A673 (cell line): ENCODE data around the gene ZHX3. TPM values are rescaled to one million over a fixed set of nuclear protein-coding genes. Genes with fewer than 3 reads are reported as not detected.
A peak's percentile ranks its signal among the peaks of the same experiment; 100 is the strongest.

Experiments used
- BruUV-seq: library from RNA; stranded (reverse); fragments of 400-500 nt; replicated peaks from 2 replicates; lab custom pipeline; 2021; lab: Mats Ljungman, UMichigan
- CTCF ChIA-PET: fragments of 300-600 bp; sonication (Branson Sonifier 250); formaldehyde crosslinking; loops from one replicate; lab custom pipeline; 2022; ENCODE audit warnings: antibody characterized with exemption; lab: Charles Lee
- POLR2A ChIA-PET: fragments of 300-600 bp; sonication (Branson Sonifier 250); formaldehyde crosslinking; loops from one replicate; lab custom pipeline; 2022; ENCODE audit warnings: antibody characterized with exemption; ENCODE audit not compliant: low non-redundant PET; lab: Charles Lee
- DNase-seq: peaks from one replicate; pipeline ENCODE4 v3.0.0-alpha.2; 2015; ENCODE audit warnings: low spot score
- H3K27ac ChIP-seq: fragments of 200-600 bp; sonication (generic); 2 replicates; pipeline ENCODE4 v1.5.1; 2016; ENCODE audit warnings: mixed run types, low read depth, mild to moderate bottlenecking, mixed read lengths, antibody characterized with exemption, low read length; ENCODE audit not compliant: poor library complexity, severe bottlenecking
- H3K27me3 ChIP-seq: fragments of 200-600 bp; sonication (generic); replicated peaks from 2 replicates; pipeline ENCODE4 v1.6.1; 2017; ENCODE audit warnings: mixed run types, low read depth, mild to moderate bottlenecking, mixed read lengths, antibody characterized with exemption, low read length; ENCODE audit not compliant: insufficient read depth, poor library complexity
- H3K36me3 ChIP-seq: fragments of 200-600 bp; sonication (generic); 2 replicates; pipeline ENCODE4 v1.6.1; 2016; ENCODE audit warnings: mixed run types, mild to moderate bottlenecking, mixed read lengths, antibody characterized with exemption, low read length; ENCODE audit not compliant: insufficient read depth, poor library complexity, severe bottlenecking
- H3K4me1 ChIP-seq: fragments of 200-600 bp; sonication (generic); 2 replicates; pipeline ENCODE4 v1.6.1; 2017; ENCODE audit warnings: mixed run types, mild to moderate bottlenecking, mixed read lengths, antibody characterized with exemption, low read length; ENCODE audit not compliant: insufficient read depth, poor library complexity, severe bottlenecking
- H3K4me3 ChIP-seq: fragments of 200-600 bp; sonication (generic); 2 replicates; pipeline ENCODE4 v1.5.1; 2016; ENCODE audit warnings: low read depth, mixed run types, mild to moderate bottlenecking, mixed read lengths, low read length; ENCODE audit not compliant: poor library complexity, severe bottlenecking
- H3K9me3 ChIP-seq: fragments of 200-600 bp; sonication (generic); 2 replicates; pipeline ENCODE4 v1.6.1; 2016; ENCODE audit warnings: mixed run types, low read depth, mild to moderate bottlenecking, mixed read lengths, antibody characterized with exemption, low read length; ENCODE audit not compliant: poor library complexity, severe bottlenecking
- EZH2 ChIP-seq: fragments of 200-600 bp; sonication (generic); IDR thresholded peaks from 2 replicates; pipeline ENCODE4 v1.6.1; 2017; ENCODE audit warnings: borderline replicate concordance, low read depth, mild to moderate bottlenecking, mixed read lengths, antibody characterized with exemption, low read length; ENCODE audit not compliant: poor library complexity, severe bottlenecking
- intact Hi-C: fragments of 100-400 bp; cut with micrococcal nuclease; formaldehyde crosslinking; loops from one replicate; pipeline ENCODE4 v1.10.0; 2022; ENCODE audit not compliant: unreplicated experiment
- total RNA-seq: library from RNA; stranded (reverse); gene quantifications from 2 replicates; pipeline ENCODE4 v1.2.3, GENCODE V29; 2021
- TF ChIP-seq, protein P1 (sequence below): fragments of 300-800, 200-600 bp; sonication (generic); conservative IDR thresholded peaks from 2 replicates; pipeline ENCODE4 v1.5.1; 2017; ENCODE audit warnings: low read depth, mild to moderate bottlenecking, antibody characterized with exemption, low read length, moderate library complexity, mixed read lengths

Gene ZHX3
- total RNA-seq, 1 experiment from 2014 or later, result 14.0 TPM

DNA sequence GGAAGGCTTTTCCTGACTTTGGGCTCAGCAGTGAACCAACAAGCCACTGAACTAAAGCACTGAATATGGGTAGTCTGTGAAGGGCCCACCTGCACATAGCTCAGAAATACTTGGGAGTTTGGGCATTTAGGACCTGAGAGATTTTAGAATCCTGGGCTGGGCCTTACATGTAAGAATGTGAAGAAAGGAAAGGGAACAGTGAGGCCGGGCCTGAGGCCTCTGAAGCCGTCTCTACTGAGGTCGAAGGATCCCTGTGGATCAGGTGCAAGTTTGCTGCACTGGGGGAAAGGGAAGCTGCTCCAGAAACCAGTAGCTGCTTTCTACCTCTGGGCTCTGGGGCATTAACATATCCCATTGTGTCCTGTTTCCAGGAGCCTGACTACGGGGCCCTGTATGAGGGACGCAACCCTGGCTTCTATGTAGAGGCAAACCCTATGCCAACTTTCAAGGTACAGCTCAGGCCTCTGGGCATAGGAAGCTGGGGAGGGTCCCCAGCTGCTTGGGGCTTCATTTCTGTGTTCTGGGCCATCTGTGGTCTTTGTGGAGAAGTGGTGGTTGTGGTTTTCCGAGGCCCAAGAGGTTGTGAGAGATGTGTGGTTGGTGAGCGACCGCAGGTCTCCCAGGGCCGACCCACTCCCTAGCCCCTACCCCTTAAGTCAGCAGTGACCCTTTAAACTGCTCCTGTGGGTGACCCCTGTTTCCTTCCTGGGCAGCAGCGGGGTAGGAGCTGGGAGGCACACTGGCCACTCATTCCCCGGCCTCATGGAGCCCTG, 149.9 kb downstream of the ZHX3 start:
- no TSS peak for BruUV-seq
- H3K36me3 ChIP-seq, result peaks cover 82% of the 10 kb centered on the region
- intact Hi-C loops, result no loop called here

DNA sequence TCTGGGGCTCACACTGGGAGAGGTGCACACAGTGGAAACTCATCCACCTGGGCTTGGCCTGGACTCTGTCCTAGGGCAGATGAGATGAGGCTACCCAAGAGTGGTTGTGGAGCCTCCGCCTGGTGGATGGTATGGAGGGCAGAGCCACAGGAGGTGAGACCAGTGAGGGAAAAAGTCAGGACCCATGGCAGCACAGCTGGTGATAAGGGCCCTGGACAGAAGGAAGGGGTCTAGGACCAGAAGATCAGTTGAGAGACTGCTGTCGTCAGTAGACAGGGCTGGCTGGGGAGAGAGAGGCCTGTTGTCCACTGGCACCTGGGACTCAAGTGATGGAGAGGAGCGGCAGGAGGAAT, 150.4 kb downstream of the ZHX3 start:
- TF ChIP-seq, protein P1, sequence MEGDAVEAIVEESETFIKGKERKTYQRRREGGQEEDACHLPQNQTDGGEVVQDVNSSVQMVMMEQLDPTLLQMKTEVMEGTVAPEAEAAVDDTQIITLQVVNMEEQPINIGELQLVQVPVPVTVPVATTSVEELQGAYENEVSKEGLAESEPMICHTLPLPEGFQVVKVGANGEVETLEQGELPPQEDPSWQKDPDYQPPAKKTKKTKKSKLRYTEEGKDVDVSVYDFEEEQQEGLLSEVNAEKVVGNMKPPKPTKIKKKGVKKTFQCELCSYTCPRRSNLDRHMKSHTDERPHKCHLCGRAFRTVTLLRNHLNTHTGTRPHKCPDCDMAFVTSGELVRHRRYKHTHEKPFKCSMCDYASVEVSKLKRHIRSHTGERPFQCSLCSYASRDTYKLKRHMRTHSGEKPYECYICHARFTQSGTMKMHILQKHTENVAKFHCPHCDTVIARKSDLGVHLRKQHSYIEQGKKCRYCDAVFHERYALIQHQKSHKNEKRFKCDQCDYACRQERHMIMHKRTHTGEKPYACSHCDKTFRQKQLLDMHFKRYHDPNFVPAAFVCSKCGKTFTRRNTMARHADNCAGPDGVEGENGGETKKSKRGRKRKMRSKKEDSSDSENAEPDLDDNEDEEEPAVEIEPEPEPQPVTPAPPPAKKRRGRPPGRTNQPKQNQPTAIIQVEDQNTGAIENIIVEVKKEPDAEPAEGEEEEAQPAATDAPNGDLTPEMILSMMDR, result no peak
- TF ChIP-seq EZH2, result no peak
- intact Hi-C loops, result no loop called here
- Histone ChIP-seq H3K4me3 (no peak overlapping the region), H3K27me3 (no peaks in the 10 kb centered on the region), H3K9me3 (no peaks in the 10 kb centered on the region), H3K4me1 (no peaks in the 10 kb centered on the region), H3K36me3 (peaks cover 81% of the 10 kb centered on the region), H3K27ac (no peak overlapping the region)
- no TSS peak for BruUV-seq
- POLR2A ChIA-PET, result no interaction called here
- no peak for DNase-seq
- CTCF ChIA-PET, result no interaction called here

More for the DNA sequence above, 149.9 kb downstream of the ZHX3 start:
- Histone ChIP-seq H3K27me3 (no peaks in the 10 kb centered on the region), H3K9me3 (no peaks in the 10 kb centered on the region), H3K4me3 (no peak overlapping the region), H3K4me1 (no peaks in the 10 kb centered on the region), H3K27ac (no peak overlapping the region)
- ChIA-PET POLR2A (no interaction called here), CTCF (no interaction called here)
- TF ChIP-seq, protein P1, result no peak
- no peak for TF ChIP-seq EZH2
- no peak for DNase-seq

DNA sequence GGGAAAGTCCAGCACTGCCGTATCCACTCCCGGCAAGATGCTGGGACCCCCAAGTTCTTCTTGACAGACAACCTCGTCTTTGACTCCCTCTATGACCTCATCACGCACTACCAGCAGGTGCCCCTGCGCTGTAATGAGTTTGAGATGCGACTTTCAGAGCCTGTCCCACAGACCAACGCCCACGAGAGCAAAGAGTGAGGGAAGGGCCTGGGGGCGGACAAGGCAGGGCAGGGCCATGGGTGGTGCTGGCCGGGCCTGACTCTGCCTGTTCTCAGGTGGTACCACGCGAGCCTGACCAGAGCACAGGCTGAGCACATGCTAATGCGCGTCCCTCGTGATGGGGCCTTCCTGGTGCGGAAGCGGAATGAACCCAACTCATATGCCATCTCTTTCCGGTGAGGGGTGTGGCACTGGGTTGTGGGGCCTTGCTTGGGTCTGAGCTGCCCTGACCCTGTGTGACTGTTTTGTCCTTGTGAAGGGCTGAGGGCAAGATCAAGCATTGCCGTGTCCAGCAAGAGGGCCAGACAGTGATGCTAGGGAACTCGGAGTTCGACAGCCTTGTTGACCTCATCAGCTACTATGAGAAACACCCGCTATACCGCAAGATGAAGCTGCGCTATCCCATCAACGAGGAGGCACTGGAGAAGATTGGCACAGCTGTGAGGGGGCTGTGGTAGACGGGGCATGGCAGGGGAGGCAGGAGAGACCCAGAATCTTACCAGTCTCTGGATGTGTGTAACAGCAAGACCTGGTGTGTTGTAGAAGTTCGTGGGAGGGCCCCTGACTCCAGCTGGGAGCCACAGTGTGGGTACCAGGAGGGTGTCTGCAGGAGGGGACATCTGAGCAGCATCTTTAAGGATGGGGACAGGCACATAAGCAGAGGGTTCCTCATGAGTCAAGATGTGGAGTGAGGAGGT, 151.1 kb downstream of the ZHX3 start:
- CTCF ChIA-PET, result no interaction called here

More for the DNA sequence above, 151.1 kb downstream of the ZHX3 start:
- TSS peak; percentile 40 for BruUV-seq
- intact Hi-C loops, result no loop called here
- no peaks in the 10 kb centered on the region for H3K9me3 ChIP-seq
- H3K4me1 ChIP-seq, result no peaks in the 10 kb centered on the region
- POLR2A ChIA-PET, result no interaction called here
- peaks cover 82% of the 10 kb centered on the region for H3K36me3 ChIP-seq
- no peak overlapping the region for H3K4me3 ChIP-seq
- TF ChIP-seq, protein P1, result no peak
- no peak for TF ChIP-seq EZH2
- H3K27me3 ChIP-seq, result no peaks in the 10 kb centered on the region
- H3K27ac ChIP-seq, result no peak overlapping the region
- no peak for DNase-seq
